Prostate gland (tissue), 2 donors: Measurements from ENCODE around the gene CADPS2.

ENCODE experiments used
- POLR2A ChIP-seq: fragments of 450-650 bp; IDR thresholded peaks from one replicate; pipeline ENCODE4 v1.6.1; 2016; ENCODE audit warnings: antibody characterized with exemption, mild to moderate bottlenecking
- TF ChIP-seq, protein P1 (sequence below), 4 experiments: fragments of 200-600 bp in 2 of 4; fragments of 450-650 bp in 2 of 4; sonication (generic) in 2 of 4; IDR thresholded peaks; 1 replicate in 3 of 4; 2 replicates in 1 of 4; pipeline ENCODE4 v1.5.1; 2016 to 2019; ENCODE audit warnings: antibody characterized with exemption in 4 of 4, mild to moderate bottlenecking in 2 of 4, moderate library complexity in 2 of 4

DNA sequence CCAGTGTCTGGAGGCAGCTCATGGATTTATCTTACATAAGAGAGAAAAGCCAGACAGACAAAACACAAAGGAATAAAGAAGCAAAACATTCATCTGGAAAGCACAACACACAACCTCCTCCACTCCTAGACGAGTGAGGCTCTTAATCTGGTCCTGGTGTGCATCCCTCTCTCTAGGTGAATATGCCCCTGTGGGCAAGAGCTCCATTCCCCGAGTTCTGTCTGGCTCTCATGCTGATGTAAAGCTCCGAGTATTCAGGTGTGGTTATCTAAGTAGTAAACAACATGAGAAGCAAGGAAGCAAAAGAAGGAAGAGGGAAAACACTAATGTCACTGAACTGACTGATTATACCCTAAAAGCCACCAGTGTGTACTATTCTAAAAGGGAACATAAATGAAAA lies 533.8 kb downstream of the CADPS2 start:
- TF ChIP-seq, protein P1, sequence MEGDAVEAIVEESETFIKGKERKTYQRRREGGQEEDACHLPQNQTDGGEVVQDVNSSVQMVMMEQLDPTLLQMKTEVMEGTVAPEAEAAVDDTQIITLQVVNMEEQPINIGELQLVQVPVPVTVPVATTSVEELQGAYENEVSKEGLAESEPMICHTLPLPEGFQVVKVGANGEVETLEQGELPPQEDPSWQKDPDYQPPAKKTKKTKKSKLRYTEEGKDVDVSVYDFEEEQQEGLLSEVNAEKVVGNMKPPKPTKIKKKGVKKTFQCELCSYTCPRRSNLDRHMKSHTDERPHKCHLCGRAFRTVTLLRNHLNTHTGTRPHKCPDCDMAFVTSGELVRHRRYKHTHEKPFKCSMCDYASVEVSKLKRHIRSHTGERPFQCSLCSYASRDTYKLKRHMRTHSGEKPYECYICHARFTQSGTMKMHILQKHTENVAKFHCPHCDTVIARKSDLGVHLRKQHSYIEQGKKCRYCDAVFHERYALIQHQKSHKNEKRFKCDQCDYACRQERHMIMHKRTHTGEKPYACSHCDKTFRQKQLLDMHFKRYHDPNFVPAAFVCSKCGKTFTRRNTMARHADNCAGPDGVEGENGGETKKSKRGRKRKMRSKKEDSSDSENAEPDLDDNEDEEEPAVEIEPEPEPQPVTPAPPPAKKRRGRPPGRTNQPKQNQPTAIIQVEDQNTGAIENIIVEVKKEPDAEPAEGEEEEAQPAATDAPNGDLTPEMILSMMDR (IDR thresholded peaks at IDR 0.05) = no peak
- no peak for TF ChIP-seq POLR2A
